HepG2 (cell line): Measurements from ENCODE around the gene PDLIM5. TPM values are rescaled to one million over a fixed set of nuclear protein-coding genes. Genes with fewer than 3 reads are reported as not detected.

ENCODE experiments used
- HMGA1 ChIP-seq: sonication (generic); formaldehyde crosslinking; conservative IDR thresholded peaks from 2 replicates; pipeline ENCODE4 v1.4.0; 2020; ENCODE audit warnings: missing genetic modification reagents
- IRF2 ChIP-seq: IDR thresholded peaks from 2 replicates; pipeline ENCODE4 v1.6.1; 2018; ENCODE audit warnings: missing genetic modification reagents, missing compliant biosample characterization
- NPAS2 ChIP-seq: sonication (generic); formaldehyde crosslinking; IDR thresholded peaks from 2 replicates; pipeline ENCODE4 v1.8.0; 2022; ENCODE audit warnings: mild to moderate bottlenecking, missing genetic modification reagents, borderline replicate concordance
- PRDM4 ChIP-seq: sonication (generic); formaldehyde crosslinking; IDR thresholded peaks from 2 replicates; pipeline ENCODE4 v1.9.0; 2021; ENCODE audit warnings: missing genetic modification reagents, borderline replicate concordance
- USF2 ChIP-seq, 2 experiments: sonication (generic) in 1 of 2; formaldehyde crosslinking in 1 of 2; IDR thresholded peaks; 2 replicates each; pipeline versions ENCODE4 v1.5.1 to v1.6.1; 2011 to 2020; ENCODE audit warnings: borderline replicate concordance in 1 of 2, low read depth in 1 of 2, low read length in 1 of 2, mild to moderate bottlenecking in 1 of 2, missing genetic modification reagents in 1 of 2, moderate library complexity in 1 of 2
- ZNF142 ChIP-seq: sonication (generic); formaldehyde crosslinking; IDR thresholded peaks from 2 replicates; pipeline ENCODE4 v1.4.0; 2020; ENCODE audit warnings: missing genetic modification reagents
- ZNF256 ChIP-seq: sonication (generic); formaldehyde crosslinking; conservative IDR thresholded peaks from 2 replicates; pipeline ENCODE4 v1.4.0; 2020; ENCODE audit warnings: missing genetic modification reagents
- polyA plus RNA-seq, 8 experiments: library from polyadenylated mRNA; depleted of rRNA in 3 of 8; stranded (reverse) in 7 of 8; unstranded in 1 of 8; fragments of >200 nt; fragmentation: Illumina TruSeq in 4 of 8; extraction: Trizol in 4 of 8; gene quantifications; 2 replicates each; pipeline versions ENCODE4 v1.2.1 to v1.2.3, GENCODE V29; 2011 to 2016; ENCODE audit warnings: low read depth in 4 of 8, missing spikeins in 1 of 8, mixed read lengths in 1 of 8; ENCODE audit not compliant: insufficient read depth in 1 of 8
- total RNA-seq, 5 experiments: library from RNA; depleted of rRNA; stranded (reverse); fragments of >200 nt; fragmentation: Illumina TruSeq; extraction: Trizol; gene quantifications; 2 replicates each; pipeline ENCODE4 v1.2.3, GENCODE V29; 2016; ENCODE audit warnings: low read depth in 1 of 5

Gene PDLIM5
- total and polyA plus RNA-seq, 2 of the 13 experiments (the other 11 are each of a cell fraction or from before 2014, with no cell fraction given), result 52.8 to 119 TPM

GRCh38 chr4:94414907-94415306, 36.8 kb upstream of the PDLIM5 start (continued):
- no peak for TF ChIP-seq ZNF142
- no peak for TF ChIP-seq PRDM4 (CRISPR knock-in tag)
- TF ChIP-seq NPAS2, result no peak
- no peak for TF ChIP-seq ZNF256
- no peak for TF ChIP-seq USF2 (IDR thresholded peaks at IDR 0.05; ENCODE audit: low read depth, low read length)
- TF ChIP-seq USF2 (CRISPR knock-in tag; IDR thresholded peaks at IDR 0.05; ENCODE audit: borderline replicate concordance), result no peak
- no peak for TF ChIP-seq IRF2
- no peak for TF ChIP-seq HMGA1 (CRISPR knock-in tag)
